ENCODE data around the gene FBXO42. TPM values are rescaled to one million over a fixed set of nuclear protein-coding genes. Genes with fewer than 3 reads are reported as not detected.
"Not testable (repeated sequence)": the region's sequence is repeated elsewhere in the genome, so short reads cannot be mapped to it uniquely, and the experiment has no call there.

Gene FBXO42
- total RNA-seq, 2 experiments from 2014 or later = 16.5 to 17.2 TPM

DNA sequence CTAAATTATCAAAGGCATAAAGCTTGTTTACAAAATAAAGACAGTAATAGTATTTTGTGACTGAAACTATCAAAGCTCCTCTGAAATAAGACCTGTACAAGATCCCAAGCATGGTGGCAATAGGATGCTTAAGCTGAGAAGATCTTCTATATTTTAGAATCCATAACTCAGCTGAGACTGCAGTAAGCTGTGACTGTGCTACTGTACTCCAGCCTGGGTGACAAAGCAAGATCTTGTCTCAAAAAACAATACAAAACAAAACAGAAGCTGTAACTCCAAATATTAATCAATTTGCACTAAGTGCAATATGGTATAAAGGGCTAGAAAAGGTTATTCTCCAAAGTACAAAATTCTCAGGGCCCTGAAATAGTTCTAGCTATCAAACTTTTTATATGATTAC lies 59.5 kb downstream of the FBXO42 start:
- POLR2A ChIA-PET = no interaction called here
- CTCF ChIA-PET = no interaction called here

DNA sequence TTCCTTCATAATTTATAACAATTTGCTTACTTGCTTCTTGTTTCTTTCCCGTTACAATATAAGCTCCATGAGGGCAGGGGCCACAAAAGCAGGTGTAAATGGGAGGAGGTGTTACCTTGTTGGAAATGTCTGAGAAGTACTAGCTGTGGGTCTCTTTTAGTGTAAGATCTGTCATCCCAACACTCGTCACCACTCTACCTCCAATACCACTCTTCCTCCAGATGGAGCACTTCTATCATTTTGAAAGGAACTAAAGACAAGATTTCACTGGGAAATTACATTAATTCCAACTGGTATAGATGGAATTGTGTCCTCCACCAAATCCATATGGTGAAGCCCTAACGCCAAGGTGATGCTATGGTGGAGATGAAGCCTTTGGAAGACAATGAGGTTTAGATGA lies 62.3 kb downstream of the FBXO42 start:
- CTCF ChIA-PET = no interaction called here
- POLR2A ChIA-PET = no interaction called here

DNA sequence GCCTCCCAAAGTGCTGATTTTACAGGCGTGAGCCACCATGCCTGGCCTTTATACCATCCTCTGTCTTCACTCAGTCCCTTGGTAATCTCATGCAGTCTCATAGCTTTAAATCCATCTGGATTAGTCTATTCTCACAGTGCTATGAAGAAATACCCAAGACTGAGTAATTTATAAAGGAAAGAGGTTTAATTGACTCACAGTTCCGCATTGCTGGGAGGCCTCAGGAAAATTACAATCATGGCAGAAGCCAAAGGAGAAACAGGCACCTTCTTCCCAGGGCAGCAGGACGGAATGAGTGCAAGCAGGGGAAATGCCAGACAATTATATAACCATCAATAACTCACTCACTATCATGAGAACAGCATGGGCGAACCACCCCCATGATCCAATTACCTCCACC lies 66.2 kb downstream of the FBXO42 start:
- ChIA-PET CTCF (no interaction called here), POLR2A (no interaction called here)

DNA sequence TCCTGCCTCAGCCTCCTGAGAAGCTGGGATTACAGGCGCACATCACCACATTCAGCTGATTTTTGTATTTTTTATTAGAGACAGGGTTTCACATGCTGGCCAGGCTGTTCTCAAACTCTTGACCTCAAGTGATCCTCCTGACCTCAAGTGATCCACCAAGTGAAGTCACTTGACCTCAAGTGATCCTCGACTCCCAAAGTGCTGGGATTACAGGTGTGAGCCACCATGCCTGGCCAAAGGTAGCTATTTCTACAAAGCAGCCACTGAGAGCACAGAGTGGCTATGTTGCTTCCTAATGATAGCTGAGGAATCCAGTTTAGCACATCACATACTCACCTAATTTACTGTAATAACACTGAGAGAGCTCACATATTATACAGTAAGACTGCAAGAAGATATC lies 70.5 kb downstream of the FBXO42 start:
- ChIA-PET POLR2A (no interaction called here), CTCF (interaction anchor here (1.0 kb wide), 1 partner anchor 62 kb away, joined by 4 read pairs; no protein-coding TSS in a partner anchor)

DNA sequence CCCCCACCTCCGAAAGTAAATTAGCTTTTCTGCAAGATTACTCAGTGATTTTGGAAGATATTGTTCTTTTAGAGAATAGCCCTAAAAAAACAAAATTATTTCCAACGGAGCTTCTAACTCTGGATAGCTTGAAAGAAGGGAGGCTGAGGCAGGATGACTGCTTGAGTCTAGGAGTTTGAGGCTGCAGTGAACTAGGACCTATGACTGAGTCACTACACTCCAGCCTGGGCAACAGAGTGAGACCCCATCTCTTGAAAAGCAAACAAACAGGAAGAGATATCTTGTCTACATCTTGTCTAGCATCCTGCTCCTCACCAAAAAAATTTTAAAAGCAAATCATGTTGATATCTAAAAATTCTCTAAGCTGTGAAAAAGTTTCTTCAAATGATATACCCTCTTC lies 73.1 kb downstream of the FBXO42 start:
- CTCF ChIA-PET = interaction anchor here (0.6 kb wide), 1 partner anchor 9 kb away, joined by 3 read pairs; no protein-coding TSS in a partner anchor
- POLR2A ChIA-PET = no interaction called here

DNA sequence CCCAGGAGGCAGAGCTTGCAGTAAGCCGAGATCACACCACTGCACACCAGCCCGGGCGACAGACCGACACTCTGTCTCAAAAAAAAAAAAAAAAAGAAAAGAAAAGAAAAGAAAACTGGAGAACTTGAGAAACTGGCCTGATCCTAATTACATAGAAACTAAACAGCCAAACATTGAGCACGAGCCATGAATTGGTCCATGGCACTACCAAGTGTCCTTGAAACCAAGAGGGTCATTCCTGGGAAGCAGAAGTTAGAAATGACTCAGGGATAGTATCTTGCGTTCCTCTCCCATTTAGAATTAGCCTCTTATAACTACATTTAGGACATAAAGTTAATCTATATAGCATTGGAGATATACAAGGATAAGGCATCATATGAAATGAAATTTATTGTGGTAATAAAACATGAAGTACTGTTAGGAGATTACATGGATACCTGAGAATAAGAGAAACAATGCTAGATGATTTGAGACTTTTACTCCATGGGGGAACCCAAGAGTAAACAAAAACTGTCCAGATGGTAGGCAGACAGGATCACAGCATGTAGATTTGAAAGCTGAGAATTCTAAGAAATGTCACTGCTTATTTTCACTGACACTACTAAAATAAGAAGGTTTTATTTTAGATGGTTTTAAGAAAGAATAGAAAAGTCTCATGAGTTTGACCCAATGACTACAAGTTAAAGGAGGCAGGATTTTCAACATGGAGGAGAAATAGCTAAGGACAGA lies 75.8 kb downstream of the FBXO42 start:
- CTCF ChIA-PET = no interaction called here
- POLR2A ChIA-PET = no interaction called here

DNA sequence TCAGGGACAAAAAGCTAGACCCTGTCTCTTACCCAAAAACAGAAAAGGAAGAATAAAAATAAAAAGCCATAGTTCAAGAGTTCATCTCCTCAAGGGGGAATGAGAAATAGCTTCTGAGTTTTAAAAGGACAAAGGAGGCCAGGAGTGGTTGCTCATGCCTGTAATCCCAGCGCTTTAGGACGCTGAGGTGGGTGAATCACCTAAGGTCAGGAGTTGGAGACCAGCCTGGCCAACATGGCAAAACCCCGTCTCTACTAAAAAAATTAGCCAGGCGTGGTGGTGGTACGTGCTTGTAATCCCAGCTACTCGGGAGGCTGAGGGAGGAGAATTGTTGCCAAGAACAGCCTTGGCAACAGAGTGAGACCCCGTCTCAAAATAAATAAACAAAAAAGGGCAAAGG lies 76.7 kb downstream of the FBXO42 start:
- POLR2A ChIA-PET = no interaction called here
- CTCF ChIA-PET = no interaction called here

DNA sequence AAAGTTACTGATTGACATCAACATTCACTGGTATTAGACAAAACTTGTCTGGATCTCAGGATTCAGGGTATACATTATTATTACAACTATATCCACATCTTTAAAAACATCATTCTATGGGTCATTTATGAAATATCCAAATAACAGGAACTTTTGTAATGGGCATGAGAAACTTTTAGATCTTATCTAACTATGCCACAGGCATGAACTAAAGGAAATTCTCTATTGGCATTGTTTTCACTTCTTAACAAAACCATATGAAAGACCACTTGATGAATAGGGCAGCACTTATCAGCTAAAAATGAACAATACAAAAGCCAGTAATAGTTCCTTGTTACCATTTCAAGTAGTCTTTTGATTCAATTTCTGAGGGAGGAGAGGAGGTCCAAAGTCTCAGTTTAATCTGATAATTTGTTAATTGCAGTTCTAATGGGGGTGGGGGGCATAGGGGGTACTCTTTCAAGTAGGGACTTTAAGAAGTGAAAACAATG lies 84.5 kb downstream of the FBXO42 start:
- CTCF ChIA-PET = no interaction called here
- POLR2A ChIA-PET = no interaction called here

DNA sequence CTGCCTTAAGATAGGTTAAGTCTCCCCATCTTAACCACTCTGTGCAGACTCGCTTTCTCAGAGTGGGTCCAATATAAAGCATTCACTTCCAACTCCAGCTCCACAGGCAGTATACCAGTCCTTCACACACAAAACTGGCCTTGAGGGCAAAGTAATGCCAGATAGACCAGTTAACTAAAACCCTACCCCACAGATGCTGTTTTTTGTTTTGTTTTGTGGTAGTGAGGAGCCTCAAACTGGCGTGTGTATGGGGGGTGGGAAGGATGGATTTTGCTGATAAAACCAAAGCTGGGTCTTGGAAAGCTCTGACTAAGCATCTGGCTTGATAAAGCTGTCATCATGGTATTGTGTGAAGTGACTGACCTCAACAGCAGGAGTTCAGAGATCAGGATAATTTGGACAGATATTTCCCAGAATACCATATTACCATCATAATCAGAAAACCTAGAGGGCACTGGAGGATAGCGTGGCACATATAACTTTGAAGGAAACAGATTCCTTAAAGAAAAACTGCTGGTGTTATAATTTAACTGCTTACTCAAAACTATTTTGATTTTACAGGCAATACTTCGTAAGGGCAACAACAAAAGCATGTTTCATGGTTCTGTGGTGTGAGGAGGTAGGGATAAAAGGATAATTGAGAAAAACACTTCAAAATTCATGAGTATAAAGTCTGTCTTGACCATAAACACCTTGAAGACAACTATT lies 85.7 kb downstream of the FBXO42 start:
- CTCF ChIA-PET = no interaction called here
- POLR2A ChIA-PET = no interaction called here

DNA sequence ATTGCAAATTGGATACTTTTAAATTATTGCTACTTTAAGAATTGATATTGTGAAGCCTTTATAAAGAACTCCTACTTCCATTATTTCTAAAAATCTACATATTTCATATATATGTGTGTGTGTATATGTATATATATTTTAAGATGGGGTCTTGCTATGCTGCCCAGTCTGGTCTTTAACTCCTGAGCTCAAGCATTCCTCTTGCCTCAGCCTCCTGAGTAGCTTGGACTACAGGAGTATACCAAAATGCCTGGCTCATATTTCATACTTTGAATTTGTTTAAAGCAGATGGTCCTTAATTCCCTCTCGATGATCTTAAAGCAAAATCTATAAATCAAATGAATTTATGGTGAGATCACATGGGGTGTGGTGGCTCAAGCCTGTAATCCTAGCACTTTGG lies 90.2 kb downstream of the FBXO42 start:
- POLR2A ChIA-PET = no interaction called here
- CTCF ChIA-PET = no interaction called here

DNA sequence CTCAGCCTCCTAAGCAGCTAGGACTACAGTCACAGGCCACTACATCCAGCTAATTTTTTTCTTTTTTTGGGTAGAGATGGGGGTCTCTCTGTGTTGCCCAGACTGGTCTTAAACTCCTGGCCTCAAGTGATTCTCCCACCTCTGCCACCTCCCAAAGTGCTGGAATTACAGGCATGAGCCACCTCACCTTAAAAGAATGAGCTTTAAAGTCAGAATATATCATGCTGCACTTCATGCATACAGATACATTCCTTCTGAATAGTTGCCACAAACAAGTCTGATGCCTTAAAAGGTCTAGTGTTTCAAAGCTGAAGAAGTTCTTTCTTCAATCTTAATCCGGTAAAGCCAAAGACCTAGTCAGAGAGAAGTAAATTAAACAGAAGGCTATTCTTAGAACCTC lies 91.5 kb downstream of the FBXO42 start:
- CTCF ChIA-PET = interaction anchor here (0.7 kb wide), 1 partner anchor 92 kb away, joined by 3 read pairs; no protein-coding TSS in a partner anchor
- POLR2A ChIA-PET = no interaction called here

DNA sequence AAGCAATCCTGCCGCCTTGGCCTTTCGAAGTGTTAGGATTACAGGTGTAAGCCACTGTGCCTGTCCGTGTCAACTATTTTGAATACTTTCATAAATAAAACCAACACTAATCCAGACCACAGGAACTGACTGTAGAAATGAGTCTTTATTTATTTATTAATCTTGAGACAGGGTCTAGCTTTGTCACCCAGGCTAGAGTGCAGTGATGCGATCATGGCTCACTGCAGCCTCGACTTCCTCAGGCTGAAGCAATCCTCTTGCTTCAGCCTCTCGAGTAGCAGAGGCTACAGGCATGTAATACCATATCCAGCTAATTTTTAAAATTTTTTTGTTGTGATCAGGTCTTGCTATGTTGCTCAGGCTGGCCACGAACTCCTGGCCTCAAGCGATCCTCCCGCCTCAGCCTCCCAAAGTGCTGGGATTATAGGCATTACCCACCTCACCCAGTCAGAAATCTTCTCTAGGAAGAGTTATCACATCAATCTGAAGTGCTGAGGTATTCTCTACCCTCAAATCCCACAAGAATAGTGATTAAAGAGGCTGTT lies 93.6 kb downstream of the FBXO42 start:
- CTCF ChIA-PET = no interaction called here
- POLR2A ChIA-PET = no interaction called here

DNA sequence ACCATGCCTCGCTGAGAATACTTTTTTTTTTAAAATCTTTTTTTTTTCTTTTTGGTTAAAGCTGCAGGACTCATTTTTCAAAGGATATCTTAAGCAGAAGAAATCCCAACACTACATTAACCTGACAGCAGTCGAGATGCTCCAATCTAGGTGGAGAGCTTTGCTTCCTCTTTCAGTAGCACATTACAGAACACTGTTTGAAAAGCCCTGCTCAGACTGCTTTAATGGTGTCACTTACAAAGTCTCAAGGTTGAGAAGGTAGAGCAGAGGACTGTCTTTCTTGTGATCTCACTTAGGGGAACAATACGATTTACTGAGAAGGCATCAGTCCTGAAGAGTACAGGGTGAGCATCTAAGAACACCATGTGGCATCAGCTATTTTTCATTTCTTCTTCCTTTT lies 94.3 kb downstream of the FBXO42 start:
- ChIA-PET POLR2A (no interaction called here), CTCF (no interaction called here)

DNA sequence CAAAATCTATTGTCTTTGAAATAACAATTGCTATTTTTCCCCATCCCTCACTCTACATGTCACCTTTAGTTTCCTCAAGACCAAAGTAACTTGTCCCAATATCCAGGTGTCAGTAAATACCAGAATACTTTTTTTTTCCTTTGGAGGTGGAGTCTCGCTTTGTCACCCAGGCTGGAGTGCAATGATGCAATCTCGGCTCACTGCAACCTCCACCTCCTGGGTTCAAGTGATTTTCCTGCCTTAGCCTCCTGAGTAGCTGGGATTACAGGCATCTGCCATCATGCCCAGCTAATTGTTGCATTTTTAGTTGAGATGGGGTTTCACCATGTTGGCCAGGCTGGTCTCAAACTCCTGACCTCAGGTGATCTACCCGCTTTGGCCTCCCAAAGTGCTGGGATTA lies 94.7 kb downstream of the FBXO42 start:
- CTCF ChIA-PET = not testable (repeated sequence)

DNA sequence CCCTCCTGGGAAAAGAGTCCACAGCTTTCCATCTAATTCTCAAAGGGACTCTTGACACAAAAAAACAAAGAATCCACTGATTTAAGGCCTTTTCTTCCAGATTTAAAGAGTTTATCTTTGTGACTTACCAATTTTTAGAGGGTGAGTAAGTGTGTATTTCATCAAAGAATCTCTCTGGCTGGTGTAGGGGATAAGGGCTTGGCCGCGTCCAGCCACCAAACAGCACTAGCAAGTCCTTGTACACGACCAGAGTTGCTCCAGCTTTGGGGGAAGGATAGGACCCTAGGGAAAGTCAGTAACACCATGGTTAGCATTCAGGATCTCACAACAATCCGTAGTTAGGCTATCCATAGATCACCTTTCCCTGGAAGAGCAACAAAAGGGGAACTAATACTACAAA lies 95.8 kb downstream of the FBXO42 start:
- CTCF ChIA-PET = interaction anchor here (0.6 kb wide), 2 partner anchors 444 to 685 kb away, joined by 3 to 5 read pairs; no protein-coding TSS in a partner anchor
- POLR2A ChIA-PET = no interaction called here

More for the DNA sequence above, 94.7 kb downstream of the FBXO42 start:
- POLR2A ChIA-PET = not testable (repeated sequence)

DNA sequence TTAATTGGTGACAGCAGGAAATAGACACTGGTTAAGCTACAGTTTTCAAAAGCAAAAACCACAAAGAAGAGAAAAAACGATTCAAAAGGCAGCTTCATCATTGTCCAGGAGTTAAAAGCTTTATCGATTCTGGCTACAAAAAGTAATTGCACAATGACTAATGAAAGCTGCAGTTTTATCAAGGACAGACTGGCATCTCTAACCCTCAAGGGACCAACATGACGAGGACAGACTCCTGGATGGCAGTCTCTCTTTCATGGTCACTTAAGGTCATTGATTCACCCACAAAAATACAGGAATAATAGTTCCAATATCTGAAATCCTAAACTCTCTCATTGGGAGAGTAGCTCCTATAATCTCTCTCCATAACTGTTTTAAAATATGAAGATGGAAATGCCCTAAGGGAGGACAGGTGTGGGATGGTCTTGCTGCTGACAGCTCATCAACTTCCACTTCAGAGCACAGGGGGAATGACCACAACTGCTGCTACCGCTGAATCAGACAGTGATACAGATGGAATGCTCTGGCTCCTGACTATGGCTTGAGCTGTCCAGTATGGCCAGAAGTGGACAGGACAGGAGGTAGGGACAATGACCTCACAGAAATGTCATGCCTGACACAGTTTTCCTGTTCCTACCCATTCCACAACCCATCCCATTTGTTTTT lies 97.9 kb downstream of the FBXO42 start:
- ChIA-PET POLR2A (no interaction called here), CTCF (interaction anchor here (1.2 kb wide), 1 partner anchor 60 kb away, joined by 3 read pairs; no protein-coding TSS in a partner anchor)

DNA sequence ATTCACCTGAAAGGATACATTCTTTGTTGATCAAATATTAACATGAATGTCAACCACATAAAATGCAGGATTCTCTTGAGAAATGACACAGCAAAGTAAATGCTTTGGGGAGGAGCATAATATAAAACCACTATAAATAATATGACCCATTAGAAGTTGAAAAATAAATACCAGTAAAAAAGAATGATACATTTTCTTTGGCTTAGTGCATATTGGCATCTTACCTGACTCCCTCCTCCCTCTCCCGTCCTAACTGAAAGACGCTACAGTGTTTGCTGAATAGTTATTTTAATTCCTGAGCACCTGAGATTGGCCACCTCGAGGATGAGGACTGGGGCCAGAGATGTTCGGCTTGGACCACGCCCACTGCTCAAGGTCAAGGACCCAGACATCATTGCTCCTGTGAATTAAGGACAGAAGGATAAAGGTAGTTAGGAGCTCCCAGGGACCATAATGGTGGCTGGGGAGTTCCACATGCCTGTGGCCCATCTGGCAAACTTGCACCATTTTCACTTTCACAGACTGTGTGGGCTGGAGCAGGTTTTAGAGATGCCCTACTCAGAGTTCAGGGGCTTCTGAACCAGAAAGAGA lies 98.9 kb downstream of the FBXO42 start:
- ChIA-PET POLR2A (no interaction called here), CTCF (interaction anchor here (0.7 kb wide), 1 partner anchor 36 kb away, joined by 3 read pairs; no protein-coding TSS in a partner anchor)

DNA sequence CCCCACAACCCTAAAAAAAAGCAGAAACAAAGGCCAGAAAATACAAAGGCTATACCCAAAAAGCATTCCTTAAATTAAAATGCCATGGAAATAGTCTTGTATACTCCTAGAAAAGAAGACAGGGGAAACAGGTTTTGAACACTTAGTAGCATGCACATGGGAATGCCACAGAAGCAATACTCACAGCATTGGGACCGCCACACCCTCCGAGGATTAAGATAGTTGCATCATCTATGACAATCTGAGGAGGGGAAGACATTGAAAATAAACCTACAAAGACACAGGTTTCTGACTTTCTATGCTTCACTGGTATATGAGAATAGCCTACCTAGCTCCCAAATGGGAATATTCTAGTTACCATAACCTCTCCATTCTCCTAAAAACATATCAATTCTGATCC lies 99.4 kb downstream of the FBXO42 start:
- ChIA-PET CTCF (interaction anchor here (0.7 kb wide), 1 partner anchor 36 kb away, joined by 3 read pairs; no protein-coding TSS in a partner anchor), POLR2A (no interaction called here)

DNA sequence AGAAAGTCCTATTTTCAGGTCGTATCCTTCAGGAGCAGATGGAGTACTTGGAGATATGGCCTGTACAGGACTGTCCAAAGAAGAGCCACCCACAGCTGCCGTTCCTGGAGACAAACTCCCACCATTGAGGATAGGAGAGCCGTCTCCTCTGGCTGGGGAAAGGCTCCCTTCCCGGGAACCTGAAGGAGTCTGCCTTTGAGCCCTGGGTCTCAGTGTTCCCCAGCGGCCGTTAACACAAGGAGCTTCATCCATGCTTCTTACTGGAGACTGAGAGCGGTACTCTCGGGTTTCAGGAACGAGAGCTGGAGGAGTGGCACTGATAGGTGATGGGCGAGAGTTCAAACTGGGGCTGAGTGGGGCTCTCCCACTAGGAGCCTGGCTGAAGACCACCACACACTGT lies 100.9 kb downstream of the FBXO42 start:
- ChIA-PET POLR2A (no interaction called here), CTCF (no interaction called here)
